SK-N-SH (cell line): ENCODE measurements around the gene NOTO.

Experiments used
- EP300 ChIP-seq, 2 experiments: IDR thresholded peaks; 2 replicates each; pipeline versions ENCODE4 v1.4.0 to v1.6.1; 2012; ENCODE audit warnings: borderline replicate concordance in 1 of 2, low read depth in 1 of 2, low read length in 1 of 2
- EZH2phosphoT487 ChIP-seq: fragments of 200-600 bp; sonication (generic); IDR thresholded peaks from 2 replicates; pipeline ENCODE4 v1.6.1; 2017; ENCODE audit warnings: low read depth, mixed run types, mild to moderate bottlenecking, antibody characterized with exemption, moderate library complexity, borderline replicate concordance
- FOXJ3 ChIP-seq: sonication (generic); formaldehyde crosslinking; IDR thresholded peaks from 2 replicates; pipeline ENCODE4 v1.5.1; 2020; ENCODE audit warnings: mild to moderate bottlenecking, missing genetic modification reagents
- NRF1 ChIP-seq: IDR thresholded peaks from 2 replicates; pipeline ENCODE4 v1.6.1; 2012; ENCODE audit warnings: low read depth, mild to moderate bottlenecking, low read length
- POLR2AphosphoS5 ChIP-seq: IDR thresholded peaks from 2 replicates; pipeline ENCODE4 v1.6.1; 2012; ENCODE audit warnings: low read depth, low read length
- TAF1 ChIP-seq: IDR thresholded peaks from 2 replicates; pipeline ENCODE4 v1.6.1; 2012; ENCODE audit warnings: low read depth, mild to moderate bottlenecking, low read length, moderate library complexity, borderline replicate concordance
- TF ChIP-seq, protein P1 (sequence below): fragments of 150-350 bp; IDR thresholded peaks from 2 replicates; pipeline ENCODE4 v1.6.1; 2016; ENCODE audit warnings: mild to moderate bottlenecking, low read depth, low read length
- TF ChIP-seq, protein P2 (sequence below): fragments of 200-600 bp; sonication (generic); IDR thresholded peaks from 2 replicates; pipeline ENCODE4 v1.6.1; 2017; ENCODE audit warnings: antibody characterized with exemption, mild to moderate bottlenecking, moderate library complexity
- TF ChIP-seq, protein P3 (sequence below): IDR thresholded peaks from 2 replicates; pipeline ENCODE4 v1.6.1; 2012; ENCODE audit warnings: mild to moderate bottlenecking, low read depth, low read length, moderate library complexity
- TF ChIP-seq, protein P4 (sequence below): IDR thresholded peaks from 2 replicates; pipeline ENCODE4; 2012
- TF ChIP-seq, protein P5 (sequence below): IDR thresholded peaks from 2 replicates; pipeline ENCODE4 v1.4.0; 2012; ENCODE audit warnings: low read depth, borderline replicate concordance

DNA sequence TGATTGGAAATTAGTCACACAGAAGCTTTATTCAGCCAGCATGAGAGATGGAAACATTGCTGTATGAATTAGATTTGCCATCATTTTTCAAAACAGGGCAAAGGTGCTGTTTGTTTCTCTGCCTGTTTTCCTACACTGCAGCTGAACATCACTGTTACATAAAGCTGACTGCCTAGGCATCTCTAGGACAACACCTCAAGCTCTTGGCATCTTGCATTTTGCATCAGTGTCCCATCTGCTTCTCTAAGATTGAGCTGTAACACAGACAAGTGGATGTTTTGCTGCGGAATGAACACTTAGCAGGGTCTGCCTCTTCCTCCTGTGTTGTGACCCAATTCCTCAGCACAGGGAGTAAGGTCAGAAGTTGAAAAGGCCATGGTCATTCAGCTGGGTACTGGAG, 36.6 kb downstream of the NOTO start:
- TF ChIP-seq, protein P1, sequence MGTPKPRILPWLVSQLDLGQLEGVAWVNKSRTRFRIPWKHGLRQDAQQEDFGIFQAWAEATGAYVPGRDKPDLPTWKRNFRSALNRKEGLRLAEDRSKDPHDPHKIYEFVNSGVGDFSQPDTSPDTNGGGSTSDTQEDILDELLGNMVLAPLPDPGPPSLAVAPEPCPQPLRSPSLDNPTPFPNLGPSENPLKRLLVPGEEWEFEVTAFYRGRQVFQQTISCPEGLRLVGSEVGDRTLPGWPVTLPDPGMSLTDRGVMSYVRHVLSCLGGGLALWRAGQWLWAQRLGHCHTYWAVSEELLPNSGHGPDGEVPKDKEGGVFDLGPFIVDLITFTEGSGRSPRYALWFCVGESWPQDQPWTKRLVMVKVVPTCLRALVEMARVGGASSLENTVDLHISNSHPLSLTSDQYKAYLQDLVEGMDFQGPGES, result no peak
- TF ChIP-seq, protein P2, sequence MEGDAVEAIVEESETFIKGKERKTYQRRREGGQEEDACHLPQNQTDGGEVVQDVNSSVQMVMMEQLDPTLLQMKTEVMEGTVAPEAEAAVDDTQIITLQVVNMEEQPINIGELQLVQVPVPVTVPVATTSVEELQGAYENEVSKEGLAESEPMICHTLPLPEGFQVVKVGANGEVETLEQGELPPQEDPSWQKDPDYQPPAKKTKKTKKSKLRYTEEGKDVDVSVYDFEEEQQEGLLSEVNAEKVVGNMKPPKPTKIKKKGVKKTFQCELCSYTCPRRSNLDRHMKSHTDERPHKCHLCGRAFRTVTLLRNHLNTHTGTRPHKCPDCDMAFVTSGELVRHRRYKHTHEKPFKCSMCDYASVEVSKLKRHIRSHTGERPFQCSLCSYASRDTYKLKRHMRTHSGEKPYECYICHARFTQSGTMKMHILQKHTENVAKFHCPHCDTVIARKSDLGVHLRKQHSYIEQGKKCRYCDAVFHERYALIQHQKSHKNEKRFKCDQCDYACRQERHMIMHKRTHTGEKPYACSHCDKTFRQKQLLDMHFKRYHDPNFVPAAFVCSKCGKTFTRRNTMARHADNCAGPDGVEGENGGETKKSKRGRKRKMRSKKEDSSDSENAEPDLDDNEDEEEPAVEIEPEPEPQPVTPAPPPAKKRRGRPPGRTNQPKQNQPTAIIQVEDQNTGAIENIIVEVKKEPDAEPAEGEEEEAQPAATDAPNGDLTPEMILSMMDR, result no peak
- TF ChIP-seq EP300 (IDR thresholded peaks at IDR 0.05; ENCODE audit: borderline replicate concordance in 1 of 2, low read depth in 1 of 2, low read length in 1 of 2) (no peak), POLR2AphosphoS5 (no peak), TAF1 (no peak), EZH2phosphoT487 (no peak), FOXJ3 (CRISPR knock-in tag) (no peak), NRF1 (no peak)
- TF ChIP-seq, protein P3, sequence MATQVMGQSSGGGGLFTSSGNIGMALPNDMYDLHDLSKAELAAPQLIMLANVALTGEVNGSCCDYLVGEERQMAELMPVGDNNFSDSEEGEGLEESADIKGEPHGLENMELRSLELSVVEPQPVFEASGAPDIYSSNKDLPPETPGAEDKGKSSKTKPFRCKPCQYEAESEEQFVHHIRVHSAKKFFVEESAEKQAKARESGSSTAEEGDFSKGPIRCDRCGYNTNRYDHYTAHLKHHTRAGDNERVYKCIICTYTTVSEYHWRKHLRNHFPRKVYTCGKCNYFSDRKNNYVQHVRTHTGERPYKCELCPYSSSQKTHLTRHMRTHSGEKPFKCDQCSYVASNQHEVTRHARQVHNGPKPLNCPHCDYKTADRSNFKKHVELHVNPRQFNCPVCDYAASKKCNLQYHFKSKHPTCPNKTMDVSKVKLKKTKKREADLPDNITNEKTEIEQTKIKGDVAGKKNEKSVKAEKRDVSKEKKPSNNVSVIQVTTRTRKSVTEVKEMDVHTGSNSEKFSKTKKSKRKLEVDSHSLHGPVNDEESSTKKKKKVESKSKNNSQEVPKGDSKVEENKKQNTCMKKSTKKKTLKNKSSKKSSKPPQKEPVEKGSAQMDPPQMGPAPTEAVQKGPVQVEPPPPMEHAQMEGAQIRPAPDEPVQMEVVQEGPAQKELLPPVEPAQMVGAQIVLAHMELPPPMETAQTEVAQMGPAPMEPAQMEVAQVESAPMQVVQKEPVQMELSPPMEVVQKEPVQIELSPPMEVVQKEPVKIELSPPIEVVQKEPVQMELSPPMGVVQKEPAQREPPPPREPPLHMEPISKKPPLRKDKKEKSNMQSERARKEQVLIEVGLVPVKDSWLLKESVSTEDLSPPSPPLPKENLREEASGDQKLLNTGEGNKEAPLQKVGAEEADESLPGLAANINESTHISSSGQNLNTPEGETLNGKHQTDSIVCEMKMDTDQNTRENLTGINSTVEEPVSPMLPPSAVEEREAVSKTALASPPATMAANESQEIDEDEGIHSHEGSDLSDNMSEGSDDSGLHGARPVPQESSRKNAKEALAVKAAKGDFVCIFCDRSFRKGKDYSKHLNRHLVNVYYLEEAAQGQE, result no peak
- TF ChIP-seq, protein P4, sequence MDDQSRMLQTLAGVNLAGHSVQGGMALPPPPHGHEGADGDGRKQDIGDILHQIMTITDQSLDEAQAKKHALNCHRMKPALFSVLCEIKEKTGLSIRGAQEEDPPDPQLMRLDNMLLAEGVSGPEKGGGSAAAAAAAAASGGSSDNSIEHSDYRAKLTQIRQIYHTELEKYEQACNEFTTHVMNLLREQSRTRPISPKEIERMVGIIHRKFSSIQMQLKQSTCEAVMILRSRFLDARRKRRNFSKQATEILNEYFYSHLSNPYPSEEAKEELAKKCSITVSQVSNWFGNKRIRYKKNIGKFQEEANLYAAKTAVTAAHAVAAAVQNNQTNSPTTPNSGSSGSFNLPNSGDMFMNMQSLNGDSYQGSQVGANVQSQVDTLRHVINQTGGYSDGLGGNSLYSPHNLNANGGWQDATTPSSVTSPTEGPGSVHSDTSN, result no peak
- TF ChIP-seq, protein P5, sequence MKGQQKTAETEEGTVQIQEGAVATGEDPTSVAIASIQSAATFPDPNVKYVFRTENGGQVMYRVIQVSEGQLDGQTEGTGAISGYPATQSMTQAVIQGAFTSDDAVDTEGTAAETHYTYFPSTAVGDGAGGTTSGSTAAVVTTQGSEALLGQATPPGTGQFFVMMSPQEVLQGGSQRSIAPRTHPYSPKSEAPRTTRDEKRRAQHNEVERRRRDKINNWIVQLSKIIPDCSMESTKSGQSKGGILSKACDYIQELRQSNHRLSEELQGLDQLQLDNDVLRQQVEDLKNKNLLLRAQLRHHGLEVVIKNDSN, result no peak
